HEK293 (cell line): ENCODE data around the gene DCAF5.

ENCODE experiments used
- CTCF ChIP-seq: fragments of 450-650 bp; formaldehyde crosslinking; IDR thresholded peaks from 2 replicates; pipeline ENCODE4 v1.5.1; 2016; ENCODE audit warnings: missing biosample characterization, missing genetic modification characterization
- ZNF391 ChIP-seq: fragments of 450-650 bp; formaldehyde crosslinking; IDR thresholded peaks from 2 replicates; pipeline ENCODE4 v1.5.1; 2016; ENCODE audit warnings: low read depth, missing biosample characterization, missing genetic modification characterization, borderline replicate concordance
- TF ChIP-seq, protein P1 (sequence below): fragments of 450-650 bp; formaldehyde crosslinking; IDR thresholded peaks from 2 replicates; pipeline ENCODE4 v1.5.1; 2016; ENCODE audit warnings: missing biosample characterization, missing genetic modification characterization, borderline replicate concordance

DNA sequence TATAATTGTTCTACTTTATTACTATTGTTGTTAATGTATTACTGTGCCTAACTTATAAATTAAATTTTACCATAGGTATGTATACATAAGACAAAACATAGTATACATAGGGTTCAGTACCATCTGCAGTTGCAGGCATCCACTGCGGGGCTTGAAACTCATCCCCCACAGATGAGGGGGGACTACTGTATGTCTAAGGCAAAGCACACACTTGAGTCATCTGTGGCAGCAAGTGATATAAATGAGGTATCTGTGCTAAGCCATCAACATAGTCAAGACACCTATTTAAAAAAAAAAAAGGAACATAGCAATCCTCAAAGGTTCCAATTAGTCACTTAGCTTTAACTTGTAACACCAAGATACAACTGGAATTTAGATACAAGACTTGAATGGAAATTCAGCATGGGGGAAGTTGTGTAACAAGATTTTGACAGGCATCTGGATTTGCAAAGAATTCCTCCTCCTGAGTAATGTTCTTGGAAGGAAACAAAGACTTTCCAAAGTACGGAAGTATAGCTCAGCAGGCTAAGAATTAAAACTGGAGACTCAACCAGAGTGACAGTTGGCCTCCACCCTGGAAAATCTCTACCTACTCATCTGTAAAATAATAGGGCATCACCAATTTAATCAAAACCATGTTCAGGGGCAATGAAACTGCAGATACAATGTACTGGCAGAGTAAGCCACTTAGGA lies 14.9 kb downstream of the DCAF5 start:
- TF ChIP-seq ZNF391 (no peak), CTCF (no peak)
- TF ChIP-seq, protein P1, sequence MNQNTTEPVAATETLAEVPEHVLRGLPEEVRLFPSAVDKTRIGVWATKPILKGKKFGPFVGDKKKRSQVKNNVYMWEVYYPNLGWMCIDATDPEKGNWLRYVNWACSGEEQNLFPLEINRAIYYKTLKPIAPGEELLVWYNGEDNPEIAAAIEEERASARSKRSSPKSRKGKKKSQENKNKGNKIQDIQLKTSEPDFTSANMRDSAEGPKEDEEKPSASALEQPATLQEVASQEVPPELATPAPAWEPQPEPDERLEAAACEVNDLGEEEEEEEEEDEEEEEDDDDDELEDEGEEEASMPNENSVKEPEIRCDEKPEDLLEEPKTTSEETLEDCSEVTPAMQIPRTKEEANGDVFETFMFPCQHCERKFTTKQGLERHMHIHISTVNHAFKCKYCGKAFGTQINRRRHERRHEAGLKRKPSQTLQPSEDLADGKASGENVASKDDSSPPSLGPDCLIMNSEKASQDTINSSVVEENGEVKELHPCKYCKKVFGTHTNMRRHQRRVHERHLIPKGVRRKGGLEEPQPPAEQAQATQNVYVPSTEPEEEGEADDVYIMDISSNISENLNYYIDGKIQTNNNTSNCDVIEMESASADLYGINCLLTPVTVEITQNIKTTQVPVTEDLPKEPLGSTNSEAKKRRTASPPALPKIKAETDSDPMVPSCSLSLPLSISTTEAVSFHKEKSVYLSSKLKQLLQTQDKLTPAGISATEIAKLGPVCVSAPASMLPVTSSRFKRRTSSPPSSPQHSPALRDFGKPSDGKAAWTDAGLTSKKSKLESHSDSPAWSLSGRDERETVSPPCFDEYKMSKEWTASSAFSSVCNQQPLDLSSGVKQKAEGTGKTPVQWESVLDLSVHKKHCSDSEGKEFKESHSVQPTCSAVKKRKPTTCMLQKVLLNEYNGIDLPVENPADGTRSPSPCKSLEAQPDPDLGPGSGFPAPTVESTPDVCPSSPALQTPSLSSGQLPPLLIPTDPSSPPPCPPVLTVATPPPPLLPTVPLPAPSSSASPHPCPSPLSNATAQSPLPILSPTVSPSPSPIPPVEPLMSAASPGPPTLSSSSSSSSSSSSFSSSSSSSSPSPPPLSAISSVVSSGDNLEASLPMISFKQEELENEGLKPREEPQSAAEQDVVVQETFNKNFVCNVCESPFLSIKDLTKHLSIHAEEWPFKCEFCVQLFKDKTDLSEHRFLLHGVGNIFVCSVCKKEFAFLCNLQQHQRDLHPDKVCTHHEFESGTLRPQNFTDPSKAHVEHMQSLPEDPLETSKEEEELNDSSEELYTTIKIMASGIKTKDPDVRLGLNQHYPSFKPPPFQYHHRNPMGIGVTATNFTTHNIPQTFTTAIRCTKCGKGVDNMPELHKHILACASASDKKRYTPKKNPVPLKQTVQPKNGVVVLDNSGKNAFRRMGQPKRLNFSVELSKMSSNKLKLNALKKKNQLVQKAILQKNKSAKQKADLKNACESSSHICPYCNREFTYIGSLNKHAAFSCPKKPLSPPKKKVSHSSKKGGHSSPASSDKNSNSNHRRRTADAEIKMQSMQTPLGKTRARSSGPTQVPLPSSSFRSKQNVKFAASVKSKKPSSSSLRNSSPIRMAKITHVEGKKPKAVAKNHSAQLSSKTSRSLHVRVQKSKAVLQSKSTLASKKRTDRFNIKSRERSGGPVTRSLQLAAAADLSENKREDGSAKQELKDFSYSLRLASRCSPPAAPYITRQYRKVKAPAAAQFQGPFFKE: no peak
